ENCODE measurements around the gene KRT72.

KRT72 gene

DNA sequence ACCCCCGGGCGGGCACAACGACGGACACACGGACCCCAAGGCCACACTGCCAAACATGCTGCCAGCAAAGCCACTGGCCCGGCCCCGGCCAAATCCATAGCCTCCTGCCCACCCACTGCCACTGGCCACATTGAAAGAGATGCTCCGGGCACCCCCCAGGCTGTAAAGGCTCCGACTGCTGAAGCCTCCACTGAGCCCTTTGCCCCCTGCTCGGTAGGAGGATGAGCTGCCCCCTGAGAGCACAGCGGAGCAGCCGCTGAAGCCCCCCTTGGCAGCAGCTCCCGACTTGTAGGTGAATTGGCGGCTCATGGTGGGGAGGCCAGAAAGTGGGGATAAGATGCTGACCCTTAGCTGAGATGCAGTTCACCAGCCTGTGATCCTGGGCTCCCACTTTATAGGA lies 17.0 kb upstream of the KRT72 start, which contains the start of gene KRT73:
KRT73 (minus strand) TSS at position 344 of the 400 bp plus-strand sequence; CDS start at position 309, 35 bp downstream.
- DNase-seq (ENCODE audit: low spot score in 2 of 2) (no peak), ATAC-seq (ENCODE audit: low read depth) (no peak)
- no peak within 1 kb of the TSS for H3K27ac Mint-ChIP-seq
- no peaks in the 10 kb centered on the region for H3K9me3 Mint-ChIP-seq
- H3K4me1 Mint-ChIP-seq = no peaks in the 10 kb centered on the region
- H3K27me3 Mint-ChIP-seq = peaks cover 27% of the 10 kb centered on the region
- no peak within 1 kb of the TSS for H3K4me3 Mint-ChIP-seq
- no peaks in the 10 kb centered on the region for H3K36me3 Mint-ChIP-seq

GRCh38 chr12:52617403-52617785 lies 16.1 kb upstream of the KRT72 start:
- Mint-ChIP-seq H3K36me3 (no peaks in the 10 kb centered on the region), H3K9me3 (no peaks in the 10 kb centered on the region), H3K4me1 (no peaks in the 10 kb centered on the region), H3K27ac (no peak overlapping the region), H3K4me3 (no peak overlapping the region), H3K27me3 (peaks cover 24% of the 10 kb centered on the region)
- DNase-seq (ENCODE audit: low spot score in 2 of 2) (no peak), ATAC-seq (ENCODE audit: low read depth) (no peak)

- DNase-seq (ENCODE audit: low spot score in 2 of 2) = peak in 1 of 2 donors; percentile 4
- H3K4me3 Mint-ChIP-seq = no peak overlapping the region
- no peaks in the 10 kb centered on the region for H3K9me3 Mint-ChIP-seq
- no peak overlapping the region for H3K27ac Mint-ChIP-seq
- ATAC-seq (ENCODE audit: low read depth) = no peak
- H3K36me3 Mint-ChIP-seq = no peaks in the 10 kb centered on the region
- peaks cover 24% of the 10 kb centered on the region for H3K27me3 Mint-ChIP-seq
- no peaks in the 10 kb centered on the region for H3K4me1 Mint-ChIP-seq
Observed at GRCh38 chr12:52616680-52617402, 15.6 kb upstream of the KRT72 start.

DNA sequence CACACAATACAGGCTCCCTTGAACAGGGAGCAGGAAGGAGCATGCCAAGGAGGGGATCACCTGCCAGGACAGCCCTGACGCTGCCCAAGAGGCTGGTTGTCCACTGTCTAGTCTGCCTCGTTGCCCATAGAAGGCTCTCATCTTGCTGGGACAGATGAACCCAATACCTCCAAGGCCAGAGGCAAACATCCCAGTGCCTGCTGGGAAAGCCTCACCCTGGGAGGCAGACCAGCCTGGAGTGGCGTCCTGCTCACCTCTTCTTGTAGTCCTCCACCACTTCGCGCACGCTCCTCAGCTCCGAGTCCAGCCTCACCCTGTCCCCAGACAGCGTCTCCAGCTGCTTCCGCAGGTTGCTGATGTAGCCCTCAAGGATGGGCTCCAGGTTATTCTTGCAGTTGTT lies 14.6 kb upstream of the KRT72 start:
- DNase-seq (ENCODE audit: low spot score in 2 of 2) (peak in 1 of 2 donors; percentile 8), ATAC-seq (ENCODE audit: low read depth) (no peak)
- Mint-ChIP-seq H3K4me3 (no peak overlapping the region), H3K36me3 (no peaks in the 10 kb centered on the region), H3K4me1 (no peaks in the 10 kb centered on the region), H3K27me3 (peaks cover 28% of the 10 kb centered on the region), H3K9me3 (no peaks in the 10 kb centered on the region), H3K27ac (no peak overlapping the region)

GRCh38 chr12:52615208-52615868 lies 14.1 kb upstream of the KRT72 start:
- no peaks in the 10 kb centered on the region for H3K9me3 Mint-ChIP-seq
- ATAC-seq (ENCODE audit: low read depth) = no peak
- H3K27me3 Mint-ChIP-seq = peaks cover 29% of the 10 kb centered on the region
- H3K4me3 Mint-ChIP-seq = no peak overlapping the region
- peak in 1 of 2 donors; percentile 4 for DNase-seq (ENCODE audit: low spot score in 2 of 2)
- H3K4me1 Mint-ChIP-seq = no peaks in the 10 kb centered on the region
- no peak overlapping the region for H3K27ac Mint-ChIP-seq
- H3K36me3 Mint-ChIP-seq = no peaks in the 10 kb centered on the region

- Mint-ChIP-seq H3K27me3 (peaks cover 29% of the 10 kb centered on the region), H3K4me1 (no peaks in the 10 kb centered on the region), H3K36me3 (no peaks in the 10 kb centered on the region), H3K9me3 (no peaks in the 10 kb centered on the region), H3K4me3 (no peak overlapping the region), H3K27ac (no peak overlapping the region)
- DNase-seq (ENCODE audit: low spot score in 2 of 2) (peak in 1 of 2 donors; percentile 5), ATAC-seq (ENCODE audit: low read depth) (no peak)
Observed at GRCh38 chr12:52614381-52615207, 13.3 kb upstream of the KRT72 start.

DNA sequence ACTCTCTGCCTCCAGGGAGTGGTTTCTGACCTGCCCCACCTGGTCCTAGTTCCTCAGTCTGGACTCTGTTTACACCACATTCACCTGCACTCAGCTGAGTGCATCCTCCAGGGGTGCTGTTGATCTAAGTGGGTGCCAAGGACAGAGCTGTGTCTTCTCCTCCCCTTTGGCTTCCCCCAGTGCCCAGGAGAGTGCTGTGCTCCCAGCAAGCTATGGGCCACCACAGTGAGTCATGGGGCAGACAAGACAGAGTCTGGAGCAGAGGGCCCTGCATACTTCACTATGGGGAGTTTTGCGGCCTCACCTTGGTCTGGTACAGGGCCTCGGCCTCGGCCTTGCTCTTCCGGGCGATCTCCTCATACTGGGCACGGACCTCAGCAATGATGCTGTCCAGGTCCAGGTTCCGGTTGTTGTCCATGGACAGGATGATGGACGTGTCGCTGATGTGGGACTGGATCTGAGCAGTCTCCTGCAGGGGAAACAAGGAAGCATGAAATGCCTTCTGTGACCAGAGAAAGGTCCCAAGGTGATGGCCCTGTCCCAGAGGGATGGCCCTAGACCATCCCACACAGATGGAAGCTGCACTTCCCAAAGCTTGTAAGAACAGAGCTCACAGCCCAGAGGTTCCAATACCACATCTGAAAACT lies 12.2 kb upstream of the KRT72 start:
- H3K27me3 Mint-ChIP-seq = peaks cover 22% of the 10 kb centered on the region
- H3K36me3 Mint-ChIP-seq = no peaks in the 10 kb centered on the region
- H3K4me1 Mint-ChIP-seq = no peaks in the 10 kb centered on the region
- no peak overlapping the region for H3K27ac Mint-ChIP-seq
- ATAC-seq (ENCODE audit: low read depth) (no peak), DNase-seq (ENCODE audit: low spot score in 2 of 2) (no peak)
- H3K4me3 Mint-ChIP-seq = no peak overlapping the region
- H3K9me3 Mint-ChIP-seq = no peaks in the 10 kb centered on the region

DNA sequence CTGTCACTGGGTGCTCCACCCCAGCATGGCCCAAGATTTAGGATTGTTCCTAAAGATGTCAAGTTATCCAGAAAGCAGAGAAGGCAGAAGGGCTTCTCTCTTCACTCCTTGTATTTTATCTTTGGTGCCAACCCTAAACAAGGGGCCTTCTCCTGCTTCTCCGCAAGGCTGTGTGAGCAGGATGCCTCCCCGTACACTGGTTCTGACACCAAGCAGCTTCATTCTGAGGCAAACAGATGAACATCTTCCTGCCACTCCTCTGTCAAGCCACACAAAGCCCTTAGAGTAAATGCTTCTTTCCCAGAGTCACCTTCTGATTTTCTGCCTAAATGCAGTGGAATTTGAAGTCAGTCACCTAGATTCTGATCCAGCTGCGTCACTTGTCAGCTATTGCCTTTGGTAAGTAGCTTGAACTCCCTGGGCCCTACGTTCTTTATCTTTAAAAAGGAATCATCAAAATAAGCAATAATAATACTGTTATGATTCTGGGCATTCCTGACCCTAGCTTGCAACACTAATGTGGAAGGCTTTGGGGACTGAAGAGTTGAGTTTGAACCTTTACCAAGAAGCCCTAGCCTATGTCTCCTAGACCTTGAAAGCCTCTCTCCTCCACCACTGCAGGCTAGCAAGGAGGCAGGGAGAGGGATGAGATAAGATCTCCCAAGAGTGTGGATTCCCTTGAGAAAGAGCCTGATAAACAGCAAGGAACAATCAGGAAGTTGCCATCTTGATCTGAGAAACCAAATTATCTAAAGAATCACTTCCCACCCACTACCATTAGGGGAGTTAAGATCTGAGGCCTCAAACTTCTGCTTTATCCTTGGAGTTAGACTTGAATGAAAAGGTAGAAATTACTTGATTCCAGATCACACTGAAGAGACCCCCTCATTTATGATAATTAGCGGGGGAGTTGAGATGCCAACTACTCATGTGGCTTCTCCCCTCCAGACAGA lies 11.4 kb upstream of the KRT72 start:
- Mint-ChIP-seq H3K36me3 (no peaks in the 10 kb centered on the region), H3K9me3 (no peaks in the 10 kb centered on the region), H3K27ac (no peak overlapping the region), H3K4me1 (no peaks in the 10 kb centered on the region), H3K27me3 (peaks cover 24% of the 10 kb centered on the region), H3K4me3 (no peak overlapping the region)
- no peak for DNase-seq (ENCODE audit: low spot score in 2 of 2)
- no peak for ATAC-seq (ENCODE audit: low read depth)

- ATAC-seq (ENCODE audit: low read depth) (no peak), DNase-seq (ENCODE audit: low spot score in 2 of 2) (no peak)
- no peaks in the 10 kb centered on the region for H3K9me3 Mint-ChIP-seq
- no peaks in the 10 kb centered on the region for H3K36me3 Mint-ChIP-seq
- H3K27me3 Mint-ChIP-seq = peaks cover 18% of the 10 kb centered on the region
- H3K27ac Mint-ChIP-seq = no peak overlapping the region
- H3K4me3 Mint-ChIP-seq = no peak overlapping the region
- H3K4me1 Mint-ChIP-seq = no peaks in the 10 kb centered on the region
Observed at GRCh38 chr12:52611080-52611468, 9.8 kb upstream of the KRT72 start.

DNA sequence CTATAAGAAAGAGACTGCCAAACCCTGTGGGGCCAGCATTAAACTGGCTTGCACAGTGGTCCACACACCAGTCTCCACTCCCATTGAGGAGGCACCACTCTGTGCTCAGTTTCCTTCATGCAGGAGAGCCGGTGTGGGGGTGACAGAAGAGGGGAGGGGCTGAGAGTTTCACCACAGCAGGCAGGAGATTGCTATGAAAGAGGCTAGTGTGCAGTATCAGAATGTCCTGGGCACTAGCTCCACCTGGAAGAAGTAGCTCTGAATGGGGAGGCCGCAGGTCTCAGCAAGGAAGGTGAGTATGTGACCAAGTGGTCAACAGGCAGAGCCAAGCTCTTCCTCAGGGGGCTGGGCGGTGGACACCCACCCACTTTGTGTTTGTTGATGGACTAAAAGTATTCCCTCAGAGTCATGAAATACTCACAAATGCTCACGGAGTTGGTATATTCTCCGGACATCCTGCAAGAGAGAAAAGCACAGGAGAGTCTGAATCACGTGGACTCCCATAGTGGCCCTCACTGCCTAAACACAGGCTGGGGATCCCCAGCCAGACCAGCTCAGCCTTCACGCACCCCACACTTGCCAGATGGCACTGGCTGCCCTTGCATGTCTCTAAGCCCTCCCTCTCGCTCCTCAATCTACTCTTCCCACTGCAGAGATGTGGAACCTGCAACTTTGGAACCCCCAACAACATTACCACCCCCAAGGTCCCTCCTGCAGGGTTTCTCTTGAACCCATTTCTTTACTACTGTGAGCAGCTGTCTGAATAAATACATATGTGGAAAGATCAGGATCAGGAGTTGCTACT lies 7.8 kb upstream of the KRT72 start:
- H3K27ac Mint-ChIP-seq = no peak overlapping the region
- H3K4me3 Mint-ChIP-seq = no peak overlapping the region
- ATAC-seq (ENCODE audit: low read depth) (no peak), DNase-seq (ENCODE audit: low spot score in 2 of 2) (no peak)
- no peaks in the 10 kb centered on the region for H3K4me1 Mint-ChIP-seq
- no peaks in the 10 kb centered on the region for H3K9me3 Mint-ChIP-seq
- H3K36me3 Mint-ChIP-seq = no peaks in the 10 kb centered on the region
- H3K27me3 Mint-ChIP-seq = peaks cover 19% of the 10 kb centered on the region

GRCh38 chr12:52608161-52608560 lies 6.9 kb upstream of the KRT72 start:
- no peaks in the 10 kb centered on the region for H3K9me3 Mint-ChIP-seq
- no peaks in the 10 kb centered on the region for H3K4me1 Mint-ChIP-seq
- ATAC-seq (ENCODE audit: low read depth) (no peak), DNase-seq (ENCODE audit: low spot score in 2 of 2) (no peak)
- H3K4me3 Mint-ChIP-seq = no peak overlapping the region
- H3K36me3 Mint-ChIP-seq = no peaks in the 10 kb centered on the region
- H3K27me3 Mint-ChIP-seq = peaks cover 14% of the 10 kb centered on the region
- no peak overlapping the region for H3K27ac Mint-ChIP-seq

DNA sequence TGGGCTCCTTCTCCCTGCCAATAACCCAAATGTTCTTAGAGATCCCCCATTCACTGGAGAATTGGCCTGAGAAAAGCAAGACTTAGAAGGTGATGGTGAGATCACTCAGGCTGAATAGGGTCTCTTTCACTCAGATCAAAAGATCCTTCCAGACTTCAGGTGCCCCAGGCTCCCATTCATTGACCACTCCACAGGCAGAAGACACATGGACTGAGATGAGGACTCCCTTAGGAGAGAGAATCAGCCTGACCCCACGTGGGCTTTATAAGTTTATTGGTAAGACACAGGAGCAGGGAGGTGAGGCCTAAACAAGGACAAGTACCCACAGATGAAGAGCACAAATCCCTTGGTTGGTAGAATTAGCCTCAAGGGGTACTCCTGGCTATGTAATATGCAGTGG lies 6.1 kb upstream of the KRT72 start:
- Mint-ChIP-seq H3K27ac (no peak overlapping the region), H3K36me3 (no peaks in the 10 kb centered on the region), H3K4me1 (no peaks in the 10 kb centered on the region), H3K27me3 (peaks cover 14% of the 10 kb centered on the region), H3K9me3 (no peaks in the 10 kb centered on the region), H3K4me3 (no peak overlapping the region)
- DNase-seq (ENCODE audit: low spot score in 2 of 2) = no peak
- no peak for ATAC-seq (ENCODE audit: low read depth)
